Measurements from ENCODE around the gene CHD5.

Gene CHD5

DNA sequence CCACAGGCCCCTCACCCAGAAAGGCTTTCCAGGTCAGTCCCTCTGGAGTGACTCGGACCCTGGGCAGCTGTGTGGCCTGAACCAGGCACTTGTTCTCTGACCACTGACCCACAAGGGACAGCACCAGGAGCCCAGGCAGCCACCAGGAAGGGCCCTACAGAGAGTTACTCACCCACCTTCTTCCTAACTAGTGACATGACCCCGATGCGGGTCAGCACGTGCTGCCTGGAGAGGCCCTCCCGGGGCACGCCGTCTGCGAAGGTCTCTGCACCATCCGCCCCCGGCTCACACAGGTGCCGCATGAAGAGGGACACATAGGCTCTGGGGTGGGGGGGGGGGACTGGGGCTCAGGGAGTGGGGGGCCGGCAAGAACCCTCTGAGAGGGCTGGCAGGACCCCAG is 55.8 kb downstream of the CHD5 start:
- H3K4me3 ChIP-seq (ENCODE audit: low read depth, low read length) = no peak overlapping the region
- TF ChIP-seq, protein P1, sequence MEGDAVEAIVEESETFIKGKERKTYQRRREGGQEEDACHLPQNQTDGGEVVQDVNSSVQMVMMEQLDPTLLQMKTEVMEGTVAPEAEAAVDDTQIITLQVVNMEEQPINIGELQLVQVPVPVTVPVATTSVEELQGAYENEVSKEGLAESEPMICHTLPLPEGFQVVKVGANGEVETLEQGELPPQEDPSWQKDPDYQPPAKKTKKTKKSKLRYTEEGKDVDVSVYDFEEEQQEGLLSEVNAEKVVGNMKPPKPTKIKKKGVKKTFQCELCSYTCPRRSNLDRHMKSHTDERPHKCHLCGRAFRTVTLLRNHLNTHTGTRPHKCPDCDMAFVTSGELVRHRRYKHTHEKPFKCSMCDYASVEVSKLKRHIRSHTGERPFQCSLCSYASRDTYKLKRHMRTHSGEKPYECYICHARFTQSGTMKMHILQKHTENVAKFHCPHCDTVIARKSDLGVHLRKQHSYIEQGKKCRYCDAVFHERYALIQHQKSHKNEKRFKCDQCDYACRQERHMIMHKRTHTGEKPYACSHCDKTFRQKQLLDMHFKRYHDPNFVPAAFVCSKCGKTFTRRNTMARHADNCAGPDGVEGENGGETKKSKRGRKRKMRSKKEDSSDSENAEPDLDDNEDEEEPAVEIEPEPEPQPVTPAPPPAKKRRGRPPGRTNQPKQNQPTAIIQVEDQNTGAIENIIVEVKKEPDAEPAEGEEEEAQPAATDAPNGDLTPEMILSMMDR (IDR thresholded peaks at IDR 0.05; ENCODE audit: insufficient read depth, low read depth, low read length, missing control alignments) = no peak

DNA sequence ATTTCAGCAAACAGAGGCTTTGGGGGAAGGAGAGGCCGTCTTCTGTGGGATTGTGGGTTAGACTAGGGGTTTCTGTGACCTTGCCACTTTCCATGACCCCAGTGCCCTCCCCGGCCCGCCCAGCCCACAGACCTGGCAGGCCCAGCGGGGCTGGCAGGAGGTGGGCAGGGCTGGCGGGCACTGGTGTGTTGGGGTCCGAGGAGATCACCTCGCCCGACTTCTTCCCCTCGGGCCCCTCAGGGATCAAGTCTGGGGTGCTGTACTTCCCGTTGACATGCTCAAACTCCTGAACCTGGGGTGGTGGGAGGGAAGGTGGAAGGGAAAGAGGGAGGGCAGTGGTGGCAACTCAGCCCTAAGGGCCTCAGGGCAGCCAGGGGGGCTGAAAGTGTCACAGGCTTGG is 56.3 kb downstream of the CHD5 start:
- TF ChIP-seq, protein P1 (IDR thresholded peaks at IDR 0.05; ENCODE audit: insufficient read depth, low read depth, low read length, missing control alignments) = no peak
- no peak overlapping the region for H3K4me3 ChIP-seq (ENCODE audit: low read depth, low read length)
- DNase-seq (ENCODE audit: low read depth) = no peak

More for the DNA sequence above, 55.8 kb downstream of the CHD5 start:
- DNase-seq (ENCODE audit: low read depth) = no peak

DNA sequence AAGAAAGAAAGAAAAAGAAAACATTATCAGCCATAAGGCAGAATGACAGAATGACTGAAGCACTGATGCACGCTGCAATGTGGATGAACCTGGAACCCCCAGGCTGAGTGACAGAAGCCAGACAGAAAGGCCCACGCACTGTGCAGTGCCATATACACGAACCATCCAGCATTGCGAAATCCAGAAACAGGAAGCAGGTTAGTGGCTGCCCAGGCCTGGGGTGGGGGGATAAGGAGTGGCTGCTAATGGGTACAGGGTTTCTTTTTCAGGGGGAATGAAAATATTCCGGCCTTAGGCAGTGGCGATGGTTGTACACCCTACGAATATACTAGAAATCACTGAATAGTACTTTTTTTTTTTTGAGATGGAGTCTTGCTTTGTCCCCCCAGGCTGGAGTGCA is 57.0 kb downstream of the CHD5 start:
- TF ChIP-seq, protein P1 (IDR thresholded peaks at IDR 0.05; ENCODE audit: insufficient read depth, low read depth, low read length, missing control alignments) = no peak
- DNase-seq (ENCODE audit: low read depth) = no peak
- no peak overlapping the region for H3K4me3 ChIP-seq (ENCODE audit: low read depth, low read length)

DNA sequence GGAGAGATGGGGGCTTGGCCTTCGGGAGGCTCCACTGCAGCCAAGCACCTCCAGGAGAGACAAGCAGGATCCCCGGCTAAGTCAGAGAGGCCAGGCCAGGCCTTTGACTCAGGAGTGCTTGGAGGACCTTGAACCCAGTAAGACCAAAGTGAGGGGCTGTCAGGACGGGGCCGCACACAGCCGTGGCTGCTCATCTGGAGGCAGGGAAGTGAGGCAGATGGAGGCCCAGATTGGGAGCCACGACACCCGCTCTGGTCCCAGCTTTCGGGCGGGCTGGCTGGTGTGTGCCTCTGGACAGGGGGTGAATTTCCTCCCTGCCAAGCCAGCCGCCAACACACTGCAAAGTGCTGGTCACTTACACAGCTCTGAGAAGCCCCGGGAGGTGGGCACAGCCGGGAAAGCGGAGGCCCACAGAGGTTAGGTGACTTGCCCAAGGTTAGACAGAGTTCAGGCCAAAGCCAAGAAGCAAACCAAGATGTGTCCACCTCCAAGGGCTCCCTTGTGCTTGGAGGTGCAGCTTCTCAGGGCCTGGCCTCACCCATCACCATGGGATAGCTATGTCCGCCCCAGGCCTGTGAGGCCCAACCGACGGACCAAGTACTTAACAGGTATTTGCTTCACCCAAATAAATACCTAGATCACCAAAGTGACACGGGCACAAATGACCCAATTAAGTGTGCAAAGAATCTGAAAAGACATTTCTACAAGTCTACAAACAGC is 58.3 kb downstream of the CHD5 start:
- TF ChIP-seq, protein P1 (IDR thresholded peaks at IDR 0.05; ENCODE audit: insufficient read depth, low read depth, low read length, missing control alignments) = no peak
- H3K4me3 ChIP-seq (ENCODE audit: low read depth, low read length) = no peak overlapping the region

DNA sequence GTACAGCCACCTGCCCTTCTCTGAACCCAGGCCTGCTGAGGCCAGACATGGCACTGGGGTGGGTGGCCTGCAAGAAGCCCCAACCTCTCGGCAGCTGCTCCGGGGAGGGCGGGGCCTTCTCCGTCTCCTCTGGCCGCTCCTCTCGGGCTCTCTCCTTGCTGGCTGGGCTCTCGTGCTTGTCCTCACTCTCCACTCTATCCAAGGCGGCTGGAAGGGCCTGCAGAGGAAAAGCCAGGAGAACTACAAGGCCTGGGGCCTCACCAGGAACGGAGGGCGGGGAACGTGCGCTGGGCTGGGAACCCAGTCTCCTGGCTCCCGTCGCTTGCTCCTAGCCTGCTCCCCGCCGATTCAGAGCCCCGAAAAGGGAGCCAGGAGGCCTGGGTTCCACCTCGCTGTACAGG is 59.1 kb downstream of the CHD5 start:
- H3K4me3 ChIP-seq (ENCODE audit: low read depth, low read length) = no peak overlapping the region
- TF ChIP-seq, protein P1 (IDR thresholded peaks at IDR 0.05; ENCODE audit: insufficient read depth, low read depth, low read length, missing control alignments) = no peak
- no peak for DNase-seq (ENCODE audit: low read depth)

More for the DNA sequence above, 58.3 kb downstream of the CHD5 start:
- DNase-seq (ENCODE audit: low read depth) = no peak

DNA sequence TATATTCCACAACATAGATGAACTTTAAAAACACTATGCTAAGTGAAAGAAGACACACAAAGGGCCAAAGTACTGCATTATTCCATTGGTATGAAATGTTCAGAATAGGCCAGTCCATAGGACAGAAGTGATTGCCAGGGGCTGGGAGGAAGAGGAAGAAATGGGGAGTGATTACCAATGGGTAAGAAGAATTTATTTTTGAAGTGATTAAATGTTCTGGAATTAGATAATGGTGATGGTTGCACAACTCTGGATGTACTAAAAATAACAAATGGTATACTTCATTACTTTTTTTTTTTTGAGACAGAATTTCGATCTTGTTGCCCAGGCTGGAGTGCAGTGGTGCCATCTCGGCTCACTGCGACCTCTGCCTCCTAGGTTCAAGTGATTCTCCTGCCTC is 61.7 kb downstream of the CHD5 start:
- no peak overlapping the region for H3K4me3 ChIP-seq (ENCODE audit: low read depth, low read length)
- TF ChIP-seq, protein P1 (IDR thresholded peaks at IDR 0.05; ENCODE audit: insufficient read depth, low read depth, low read length, missing control alignments) = no peak
- DNase-seq (ENCODE audit: low read depth) = no peak

DNA sequence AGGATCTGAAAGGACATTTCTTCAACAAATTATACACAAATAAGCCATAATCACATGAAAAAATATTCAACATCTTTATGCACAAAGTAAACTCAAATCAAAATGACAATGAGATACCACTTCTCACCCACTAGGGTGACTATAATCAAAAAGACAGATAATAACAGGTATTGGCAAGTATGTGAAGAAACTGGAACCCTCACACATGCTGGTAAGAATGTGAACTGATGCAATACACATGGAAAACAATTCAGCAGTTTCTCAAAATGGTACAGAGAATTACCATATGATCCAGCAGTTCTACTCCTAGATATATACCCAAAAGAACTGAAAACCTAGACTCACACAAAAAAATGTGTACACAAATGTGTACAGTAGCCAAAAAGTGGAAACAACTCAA is 62.5 kb downstream of the CHD5 start:
- TF ChIP-seq, protein P1 (IDR thresholded peaks at IDR 0.05; ENCODE audit: insufficient read depth, low read depth, low read length, missing control alignments) = no peak
- H3K4me3 ChIP-seq (ENCODE audit: low read depth, low read length) = no peak overlapping the region
- no peak for DNase-seq (ENCODE audit: low read depth)
